Right renal cortex interstitium (tissue), 3 donors: ENCODE measurements around the gene DYNLL1. TPM values are rescaled to one million over a fixed set of nuclear protein-coding genes. Genes with fewer than 3 reads are reported as not detected.
"Not testable (repeated sequence)": the region's sequence is repeated elsewhere in the genome, so short reads cannot be mapped to it uniquely, and the experiment has no call there.

Experiments used
- DNase-seq, 3 donors: peaks; one replicate each; pipeline ENCODE4 v3.0.0-alpha.2; 2013; ENCODE audit warnings: low read depth in 3 of 3, low spot score in 2 of 3
- polyA plus RNA-seq, 3 donors: library from polyadenylated mRNA; unstranded; fragments of 120-200 nt; gene quantifications; one replicate each; pipeline ENCODE4 v1.2.1, GENCODE V29; 2013; ENCODE audit not compliant: insufficient read length in 3 of 3

DYNLL1 gene
- polyA plus RNA-seq, 3 donors: 480 to 578 (median 536) TPM

DNA sequence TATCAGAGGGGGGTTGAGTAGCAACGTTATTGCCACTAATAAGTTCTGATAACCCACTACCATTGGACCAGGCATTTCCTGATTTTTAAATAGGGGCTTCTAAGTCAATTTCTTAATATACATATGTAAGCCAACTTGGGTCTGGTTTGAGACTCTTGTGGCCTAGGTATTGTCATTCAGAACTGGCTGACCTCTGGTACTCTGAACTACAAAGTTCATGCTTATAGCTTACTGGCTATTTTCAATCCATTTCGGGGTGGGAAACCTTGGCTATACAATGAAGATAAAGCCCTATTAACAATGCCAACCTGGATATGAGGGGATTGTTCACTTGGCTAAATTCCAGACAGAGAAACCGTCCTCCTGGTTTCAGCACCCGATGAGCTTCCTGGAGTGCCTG is 8.7 kb downstream of the DYNLL1 start:
- DNase-seq: no peak

DNA sequence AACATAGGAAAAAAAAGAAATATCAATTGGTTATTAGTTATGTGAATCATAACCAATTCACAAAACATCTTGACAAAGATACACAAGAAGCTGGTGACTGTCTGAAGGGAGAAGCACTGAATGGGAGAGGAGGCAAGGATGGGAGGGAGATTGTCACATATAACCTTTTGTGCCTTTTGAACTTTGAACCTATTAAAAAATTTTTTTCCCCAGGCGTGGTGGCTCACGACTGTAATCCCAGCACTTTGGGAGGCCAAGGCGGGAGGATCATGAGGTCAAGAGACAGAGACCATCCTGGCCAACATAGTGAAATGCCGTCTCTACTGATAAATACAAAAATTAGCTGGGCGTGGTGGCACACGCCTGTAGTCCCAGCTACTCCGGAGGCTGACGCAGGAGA is 12.6 kb downstream of the DYNLL1 start:
- no peak for DNase-seq

DNA sequence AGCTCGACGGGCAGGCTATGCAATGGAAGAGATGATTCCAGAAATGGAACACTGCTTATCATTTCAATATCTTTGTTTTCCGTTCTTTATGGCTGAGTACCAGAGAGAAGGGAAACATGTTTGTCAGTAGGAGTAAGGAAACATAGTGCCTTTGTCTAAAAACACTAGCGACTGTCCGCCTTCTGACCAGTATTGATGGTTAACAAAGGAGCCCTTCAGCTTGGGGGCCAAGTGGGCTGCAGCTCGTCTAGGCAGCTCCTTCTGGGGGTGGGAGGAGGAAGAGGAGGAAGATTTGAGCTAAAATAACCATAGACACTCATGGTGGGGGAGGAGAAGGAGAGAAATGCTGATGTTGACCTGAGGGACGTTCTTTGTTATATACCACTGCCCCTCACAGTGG is 18.1 kb downstream of the DYNLL1 start:
- no peak for DNase-seq

DNA sequence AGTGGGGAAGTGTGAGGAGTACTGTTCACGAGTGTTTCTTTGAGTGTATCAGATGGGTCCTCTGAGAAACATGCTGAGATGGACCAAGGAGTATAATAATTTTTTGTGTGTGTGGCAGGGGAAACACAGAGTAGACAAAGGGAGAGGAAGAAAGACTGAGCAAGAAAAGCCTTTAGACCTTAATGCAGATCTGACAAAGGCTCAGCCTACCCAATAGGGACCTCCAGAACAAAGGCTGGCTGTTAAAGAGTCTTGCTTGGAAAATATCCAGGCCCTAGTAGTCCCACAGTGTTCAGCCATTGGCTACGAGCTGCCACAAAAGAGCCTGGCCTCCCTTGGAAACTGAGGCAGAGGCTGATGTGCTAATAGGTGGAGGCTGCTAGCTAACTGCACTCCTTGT is 19.6 kb downstream of the DYNLL1 start:
- no peak for DNase-seq

DNA sequence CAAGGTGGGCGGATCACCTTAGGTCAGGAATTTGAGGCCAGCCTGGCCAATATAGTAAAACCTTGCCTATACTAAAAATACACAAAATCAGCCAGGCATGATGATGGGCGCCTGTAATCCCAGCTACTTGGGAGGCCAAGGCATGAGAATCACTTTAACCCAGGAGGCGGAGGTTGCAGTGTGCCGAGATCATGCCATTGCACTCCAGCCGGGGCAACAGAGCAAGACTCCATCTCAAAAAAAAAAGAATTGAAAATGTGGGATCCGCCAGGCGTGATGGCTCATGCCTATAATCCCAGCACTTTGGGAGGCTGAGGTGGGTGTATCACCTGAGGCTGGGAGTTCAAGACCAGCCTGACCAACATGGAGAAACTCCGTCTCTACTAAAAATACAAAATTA is 23.4 kb downstream of the DYNLL1 start:
- not testable (repeated sequence) for DNase-seq

DNA sequence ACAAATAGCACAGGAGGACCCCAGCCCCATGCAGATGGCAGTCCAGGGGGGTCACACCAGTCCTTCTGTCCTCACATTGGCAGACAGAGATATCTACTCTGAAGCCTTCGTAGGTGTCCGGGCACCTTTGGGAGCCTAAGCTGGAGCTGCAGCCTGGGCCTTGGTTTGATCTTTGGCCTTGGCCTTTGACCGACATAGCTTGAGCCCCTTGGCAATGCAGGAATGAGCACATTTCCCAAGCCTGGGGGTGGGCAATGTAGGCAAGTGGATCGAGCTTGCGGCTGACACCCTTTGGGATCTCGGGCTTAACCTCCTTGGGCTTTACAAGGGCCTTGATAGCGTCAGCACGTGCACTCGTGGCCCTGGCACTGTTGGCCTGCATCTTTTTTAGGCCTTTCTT is 26.7 kb downstream of the DYNLL1 start:
- no peak for DNase-seq

DNA sequence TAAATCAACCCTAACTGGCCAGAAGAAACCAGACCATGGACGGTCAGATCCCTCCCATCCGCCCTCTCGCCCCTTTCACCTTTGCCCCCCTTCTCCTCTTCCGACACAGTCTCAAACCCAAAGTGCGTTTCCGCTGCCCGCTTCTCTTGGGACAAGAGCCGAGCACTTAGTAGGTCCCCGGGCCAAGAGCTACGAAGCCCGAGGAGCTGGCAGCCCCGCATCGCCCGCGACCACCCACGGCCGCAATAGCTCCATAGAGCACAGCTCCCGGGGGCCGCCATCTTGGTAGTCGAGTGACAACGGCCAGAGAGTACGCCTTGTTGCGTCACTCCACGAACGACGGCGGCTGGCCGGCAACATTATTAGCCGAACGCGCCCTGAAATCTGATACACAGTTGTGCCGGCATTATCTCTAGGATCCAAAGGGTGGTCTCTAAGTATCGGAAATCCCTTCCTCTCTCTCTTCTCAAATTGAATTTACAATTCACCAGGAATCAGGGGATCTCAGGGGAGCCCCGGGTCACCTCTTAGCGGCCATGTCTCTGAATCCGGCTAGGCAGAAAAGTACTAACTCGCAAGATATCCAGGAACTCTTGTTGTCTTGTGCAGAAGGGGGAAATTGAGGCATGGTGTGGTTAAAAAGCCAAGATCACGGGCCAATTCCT is 33.1 kb downstream of the DYNLL1 start, which contains the start of gene COQ5:
TSS of gene COQ5 (minus strand) at position 298 of the 665 bp plus-strand sequence. CDS start at position 281, 17 bp downstream.
- peak; percentile 80 to 88 (median 85) for DNase-seq

DNA sequence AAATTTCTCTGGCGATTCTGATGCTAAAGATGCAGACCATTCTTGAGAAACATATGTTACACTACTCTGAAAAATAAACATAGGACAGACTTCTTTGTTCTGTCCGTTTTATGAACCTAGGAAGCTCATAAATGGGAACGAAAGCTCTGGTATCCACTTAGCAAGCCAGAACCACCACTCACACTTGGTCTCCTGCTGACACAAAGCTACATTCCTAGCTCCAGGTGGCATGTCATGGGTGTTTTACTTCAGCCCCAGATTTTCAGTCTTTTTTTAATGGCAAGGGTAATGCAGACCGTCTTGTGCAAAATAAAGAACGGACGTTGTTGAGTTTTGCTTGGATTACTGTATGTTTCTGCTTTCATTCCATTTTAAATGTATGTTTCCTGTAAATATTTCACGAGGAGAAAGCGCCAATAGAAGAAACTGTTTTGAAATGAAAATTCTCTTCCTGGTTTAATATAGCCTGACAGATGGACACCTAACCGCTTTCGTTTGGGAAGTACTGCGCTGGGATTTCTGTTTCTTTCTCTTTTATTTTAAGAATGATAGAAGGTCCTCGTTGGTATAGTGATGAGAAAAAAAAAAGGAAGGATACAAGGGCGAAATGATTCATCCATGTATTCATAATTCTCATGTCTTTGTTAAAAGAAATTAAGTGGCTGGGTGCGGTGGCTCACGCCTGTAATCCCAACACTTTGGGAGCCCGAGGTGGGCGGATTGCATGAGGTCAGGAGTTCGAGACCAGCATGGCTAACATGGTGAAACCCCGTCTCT is 33.9 kb downstream of the DYNLL1 start:
- DNase-seq: peak in 1 of 3 donors; percentile 36

DNA sequence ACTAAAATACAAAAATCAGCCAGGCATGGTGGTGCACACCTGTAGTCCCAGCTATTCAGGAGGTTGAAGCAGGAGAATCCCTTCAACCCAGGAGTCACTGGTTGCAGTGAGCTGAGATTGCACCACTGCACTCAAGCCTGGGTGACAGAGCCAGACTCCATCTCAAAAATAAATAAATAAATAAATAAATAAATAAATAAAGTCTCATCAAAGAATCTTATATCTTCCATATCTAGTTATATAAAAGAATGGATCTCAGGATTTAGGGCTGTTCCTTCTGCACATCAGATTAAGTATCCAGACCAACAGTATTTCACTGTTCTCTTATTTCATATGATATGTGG is 34.5 kb downstream of the DYNLL1 start:
- DNase-seq: not testable (repeated sequence)

DNA sequence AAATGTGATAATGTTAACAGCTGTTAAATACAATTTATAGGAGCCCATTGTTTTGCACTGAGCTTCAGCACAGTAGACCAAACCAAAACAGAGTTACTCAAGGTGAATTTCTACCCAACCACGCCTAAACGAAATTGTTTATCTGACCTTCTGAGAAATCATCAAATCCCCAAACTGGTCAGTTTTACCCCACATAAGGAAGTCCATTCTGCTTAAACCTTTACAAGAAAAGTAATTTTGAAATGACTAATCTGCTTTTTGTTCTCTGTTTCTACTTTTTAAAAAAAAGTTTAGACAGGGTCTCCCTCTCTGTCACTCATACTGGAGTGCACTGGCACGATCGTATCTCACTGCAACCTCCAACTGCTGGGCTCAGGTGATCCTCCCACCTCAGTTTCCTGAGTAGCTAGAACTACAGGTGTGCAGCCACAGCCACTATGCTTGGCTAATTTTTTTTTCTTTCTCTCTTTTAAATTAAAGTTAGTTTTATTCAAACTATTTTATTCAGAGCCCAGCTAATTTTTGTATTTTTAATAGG is 36.9 kb downstream of the DYNLL1 start:
- DNase-seq: no peak

DNA sequence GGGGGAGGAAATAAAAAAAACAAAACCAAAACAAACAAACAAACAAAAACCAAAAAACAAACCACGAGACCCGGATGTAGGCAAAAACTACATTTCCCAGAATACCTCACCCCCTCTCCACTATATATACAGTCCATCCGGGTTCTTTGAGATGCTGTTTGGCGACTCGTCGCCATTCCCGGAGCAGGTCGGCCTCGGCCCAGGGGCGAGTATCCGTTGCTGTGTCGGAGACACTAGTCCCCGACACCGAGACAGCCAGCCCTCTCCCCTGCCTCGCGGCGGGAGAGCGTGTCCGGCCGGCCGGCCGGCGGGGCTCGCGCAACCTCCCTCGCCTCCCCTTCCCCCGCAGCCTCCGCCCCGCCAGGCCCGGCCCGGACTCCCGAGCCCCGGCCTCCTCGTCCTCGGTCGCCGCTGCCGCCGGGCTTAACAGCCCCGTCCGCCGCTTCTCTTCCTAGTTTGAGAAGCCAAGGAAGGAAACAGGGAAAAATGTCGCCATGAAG is 38.3 kb downstream of the DYNLL1 start, which contains the start of gene RNF10:
TSS of gene RNF10 (plus strand) at position 154 of the 500 bp plus-strand sequence. CDS start 456 bp downstream, outside the sequence.
- peak; percentile 86 to 88 (median 87) for DNase-seq

DNA sequence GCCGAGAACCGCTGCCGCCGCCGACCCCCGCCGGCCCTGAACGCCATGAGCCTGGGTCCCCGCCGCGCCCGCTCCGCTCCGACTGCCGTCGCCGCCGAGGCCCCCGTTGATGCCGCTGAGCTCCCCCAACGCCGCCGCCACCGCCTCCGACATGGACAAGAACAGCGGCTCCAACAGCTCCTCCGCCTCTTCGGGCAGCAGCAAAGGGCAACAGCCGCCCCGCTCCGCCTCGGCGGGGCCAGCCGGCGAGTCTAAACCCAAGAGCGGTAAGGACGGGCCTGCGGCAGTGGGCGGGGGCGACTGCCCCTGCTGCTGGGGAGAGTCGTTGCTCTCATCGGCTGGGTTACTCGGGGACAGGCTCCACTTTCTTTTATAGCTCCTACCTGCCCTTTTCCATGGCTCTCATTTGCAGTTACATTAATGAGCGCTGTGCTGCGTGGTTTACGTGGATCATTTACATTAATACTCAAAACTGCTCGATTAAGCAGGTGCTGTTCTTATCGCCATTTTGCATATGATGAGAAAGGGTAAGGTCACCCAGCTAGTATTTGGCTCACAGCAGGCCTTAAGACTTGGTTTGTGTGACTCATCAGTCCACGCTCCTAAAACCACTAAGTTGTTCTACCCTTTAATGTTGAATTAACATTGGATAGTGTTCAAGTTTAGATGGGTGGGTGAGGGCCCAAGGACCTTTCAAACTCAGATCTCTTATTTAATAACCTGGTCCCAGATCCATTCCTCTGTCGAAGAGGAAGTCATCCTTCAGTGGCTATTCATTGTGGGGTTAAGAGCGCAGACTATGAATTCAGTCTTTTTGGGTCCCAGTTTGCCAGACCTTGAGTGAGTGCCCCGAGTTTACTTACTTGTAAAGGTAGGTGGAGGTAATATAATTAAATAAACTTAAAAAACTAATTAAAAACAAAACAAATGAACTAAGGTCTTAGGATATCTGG is 39.1 kb downstream of the DYNLL1 start:
- DNase-seq: peak in 1 of 3 donors; percentile 47

DNA sequence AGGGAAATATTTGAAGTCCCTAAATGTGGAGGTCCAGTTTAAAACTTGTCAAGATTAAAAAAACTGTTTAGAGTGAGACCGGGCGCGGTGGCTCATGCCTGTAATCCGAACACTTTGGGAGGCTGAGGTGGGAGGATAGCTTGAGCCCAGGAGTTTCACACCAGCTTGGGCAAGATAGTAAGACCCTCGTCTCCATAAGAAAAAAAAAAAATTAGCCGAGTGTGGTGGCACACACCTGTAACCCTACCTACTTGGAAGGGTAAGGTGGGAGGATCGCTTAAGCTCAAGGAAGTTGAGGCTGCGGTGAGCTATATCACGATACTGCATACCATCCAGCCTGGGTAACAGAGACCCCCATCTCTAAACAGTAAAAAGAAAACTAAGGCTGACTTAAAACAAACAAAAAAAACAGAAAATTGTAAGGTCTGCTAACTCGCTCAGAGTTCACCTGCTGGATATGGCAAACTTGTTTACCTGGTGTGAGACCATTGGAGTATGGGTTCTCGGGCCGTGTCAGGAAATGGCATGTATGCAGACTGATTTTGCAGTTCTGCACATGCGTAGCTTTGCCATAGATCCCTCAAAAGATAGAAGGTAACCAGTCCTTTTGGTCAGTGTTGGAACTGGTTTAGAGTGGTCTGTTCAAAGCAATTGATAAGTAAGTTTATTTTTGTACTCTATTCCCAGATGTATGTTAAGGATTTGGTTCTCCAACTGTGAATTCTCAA is 40.3 kb downstream of the DYNLL1 start:
- no peak for DNase-seq

DNA sequence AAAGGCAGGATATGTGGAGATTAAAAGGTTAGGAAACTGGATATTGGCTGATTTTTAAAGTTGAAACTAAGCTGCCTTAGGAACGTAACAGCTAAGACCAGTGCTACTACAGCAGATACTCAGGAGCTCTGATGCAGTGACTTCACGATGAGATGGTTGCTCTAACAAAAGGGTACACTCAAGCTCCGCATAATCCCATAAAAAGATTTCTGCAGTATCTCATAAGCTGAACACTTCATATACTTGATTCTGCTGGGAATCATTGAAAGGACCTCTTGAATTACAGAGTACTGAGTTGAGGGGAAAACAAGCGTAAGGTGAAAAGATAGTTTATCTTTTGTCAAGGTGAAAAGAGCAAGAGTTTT is 41.9 kb downstream of the DYNLL1 start:
- no peak for DNase-seq

DNA sequence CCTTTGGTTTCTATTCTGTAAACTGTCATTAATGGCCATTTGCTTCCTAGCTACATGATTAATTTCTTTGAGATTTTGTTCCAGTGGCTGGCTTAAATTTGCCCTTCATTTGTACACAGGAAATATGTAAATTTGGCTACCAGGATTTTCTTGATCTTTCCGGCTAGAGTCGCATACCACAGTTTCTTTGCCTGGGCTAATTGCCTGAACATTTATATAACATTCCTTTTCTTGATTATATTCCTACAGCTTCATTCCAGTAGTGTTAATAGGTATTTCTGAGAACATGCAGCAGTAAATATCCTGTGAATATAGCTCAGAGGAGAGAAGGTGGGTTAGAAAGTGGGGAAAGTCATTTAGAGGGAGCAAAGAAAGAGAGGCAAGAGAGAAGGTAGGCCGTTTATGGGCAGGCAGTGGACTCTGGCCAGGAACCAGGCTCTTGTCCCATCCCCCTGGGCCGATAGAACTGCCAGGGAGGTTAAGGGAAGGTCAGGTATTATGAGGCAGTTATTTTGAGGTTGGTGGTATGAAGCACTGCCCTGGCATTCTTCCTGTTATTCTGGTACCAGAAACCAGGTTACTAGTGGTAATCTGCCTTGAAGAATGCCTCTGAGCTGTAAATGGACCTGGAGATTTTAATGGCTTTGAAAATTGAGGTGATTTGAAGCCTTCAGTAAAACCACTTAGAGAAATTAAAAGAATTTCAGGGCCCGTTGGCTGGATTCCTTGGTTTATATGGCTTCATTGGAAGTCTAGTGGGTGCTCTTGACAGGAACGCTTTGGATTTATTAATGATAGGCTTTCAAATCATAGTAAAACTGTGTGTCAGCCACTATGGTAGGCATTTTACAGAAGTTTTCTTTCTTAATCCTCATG is 42.6 kb downstream of the DYNLL1 start:
- no peak for DNase-seq

DNA sequence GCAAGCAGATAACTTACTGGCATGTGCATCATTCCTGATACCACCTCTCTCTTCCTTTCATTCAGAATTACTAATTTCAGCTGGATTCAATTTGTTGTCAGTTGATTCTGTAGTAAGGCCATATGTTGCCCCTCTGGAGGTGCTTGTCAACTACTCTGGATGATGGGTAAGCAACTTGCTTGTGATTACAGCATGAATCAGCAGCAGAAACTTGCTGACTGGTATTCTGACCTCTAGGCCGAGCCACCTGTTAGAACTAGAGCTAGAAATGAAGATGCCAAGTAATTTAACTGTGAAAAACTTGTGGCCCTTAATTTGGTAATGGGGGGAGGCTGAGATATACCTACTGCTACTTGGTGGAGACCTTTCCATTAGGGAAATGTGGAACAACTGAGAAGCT is 43.4 kb downstream of the DYNLL1 start:
- no peak for DNase-seq

DNA sequence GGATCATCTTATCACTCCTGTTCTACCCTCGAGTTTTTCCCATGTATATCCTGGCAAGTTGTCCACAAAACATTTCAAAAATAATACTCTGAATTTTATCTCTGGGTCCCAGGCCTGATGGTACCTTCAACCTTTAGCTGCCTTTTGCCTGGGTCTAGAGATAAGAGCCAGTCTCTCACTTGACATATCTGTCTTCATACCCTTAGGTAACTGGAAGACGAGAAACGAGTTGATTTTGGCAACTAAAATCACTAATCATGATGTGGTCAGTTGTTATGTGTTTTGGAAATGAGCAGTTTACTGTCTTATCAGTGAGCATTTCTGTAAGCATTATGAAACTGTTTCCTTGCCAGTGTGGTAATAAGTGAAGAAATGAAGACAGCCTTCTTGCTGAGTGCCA is 44.5 kb downstream of the DYNLL1 start:
- no peak for DNase-seq

DNA sequence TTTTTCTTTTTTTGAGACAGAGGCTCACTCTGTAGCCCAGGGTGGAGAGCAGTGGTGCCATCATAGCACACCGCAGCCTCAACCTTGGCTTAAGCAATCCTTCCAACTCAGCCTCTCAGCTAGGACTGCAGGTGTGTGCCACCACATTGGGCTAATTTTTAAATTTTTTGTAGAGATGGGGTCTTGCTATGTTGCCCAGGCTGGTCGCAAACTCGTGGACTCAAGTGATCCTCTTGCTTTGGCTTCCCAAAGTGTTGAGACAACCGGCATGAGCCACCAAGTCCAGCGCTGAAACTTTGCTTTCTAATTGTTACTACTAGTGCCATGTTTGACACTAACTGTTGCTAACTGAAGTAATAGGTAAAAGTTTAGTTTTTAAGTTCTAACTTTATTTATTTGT is 46.3 kb downstream of the DYNLL1 start:
- DNase-seq: no peak

DNA sequence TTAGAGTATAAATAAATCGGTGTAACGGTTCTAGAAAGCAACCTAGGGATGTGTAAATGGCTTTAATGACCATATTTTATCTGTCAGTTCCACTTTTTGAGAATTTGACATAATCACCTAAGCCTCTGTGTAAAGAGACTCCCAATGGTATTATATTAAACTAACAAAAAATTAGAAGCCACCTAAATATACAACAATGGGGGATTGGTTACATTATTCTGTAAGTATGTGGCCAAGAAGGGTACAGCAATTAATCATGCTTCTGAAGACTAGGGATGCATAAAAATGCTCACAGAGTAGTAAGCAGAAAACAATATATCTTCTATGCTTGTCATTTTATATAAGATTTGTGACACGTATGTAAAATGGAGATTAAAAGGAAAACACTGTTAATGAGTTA is 48.8 kb downstream of the DYNLL1 start:
- no peak for DNase-seq
